GM19468 (cell line): Measurements from ENCODE around the gene ARL6IP4.
"Not testable (repeated sequence)": the region's sequence is repeated elsewhere in the genome, so short reads cannot be mapped to it uniquely, and the experiment has no call there.

Source experiments
- ATAC-seq: cut with Tn5 transposase; IDR thresholded peaks from one replicate; pipeline ENCODE4 v1.9.1; 2021; ENCODE audit warnings: mild to moderate bottlenecking, moderate library complexity, moderate number of reproducible peaks; ENCODE audit not compliant: unreplicated experiment; ENCODE audit errors: extremely low read depth

ARL6IP4 gene

GRCh38 chr12:122980183-122981035 lies at the start of gene ARL6IP4:
Gene ARL6IP4, plus strand, starts transcription at chr12:122980681. Its CDS starts 459 bp downstream, at chr12:122981140.
- ATAC-seq: peak; percentile 80

- ATAC-seq: no peak
Measured at GRCh38 chr12:122932207-122932606, 48.3 kb upstream of the ARL6IP4 start.

GRCh38 chr12:122934722-122935121 lies 45.8 kb upstream of the ARL6IP4 start:
- no peak for ATAC-seq

- no peak for ATAC-seq
Measured at GRCh38 chr12:122935318-122935717, 45.2 kb upstream of the ARL6IP4 start.

GRCh38 chr12:122937622-122938091 lies 42.8 kb upstream of the ARL6IP4 start:
- ATAC-seq: no peak

- ATAC-seq: no peak
Measured at GRCh38 chr12:122939125-122939524, 41.4 kb upstream of the ARL6IP4 start.

GRCh38 chr12:122941351-122941750 lies 39.1 kb upstream of the ARL6IP4 start:
- not testable (repeated sequence) for ATAC-seq

GRCh38 chr12:122942637-122943036 lies 37.8 kb upstream of the ARL6IP4 start:
- no peak for ATAC-seq

GRCh38 chr12:122943196-122943595 lies 37.3 kb upstream of the ARL6IP4 start:
- ATAC-seq: no peak

- no peak for ATAC-seq
Measured at GRCh38 chr12:122944605-122945592, 35.6 kb upstream of the ARL6IP4 start.

GRCh38 chr12:122946690-122947341 lies 33.7 kb upstream of the ARL6IP4 start:
- no peak for ATAC-seq

- no peak for ATAC-seq
Measured at GRCh38 chr12:122947352-122947792, 33.1 kb upstream of the ARL6IP4 start.

GRCh38 chr12:122948605-122949004 lies 31.9 kb upstream of the ARL6IP4 start:
- no peak for ATAC-seq

- no peak for ATAC-seq
Measured at GRCh38 chr12:122949405-122949804, 31.1 kb upstream of the ARL6IP4 start.

GRCh38 chr12:122949816-122950675 lies 30.4 kb upstream of the ARL6IP4 start:
- no peak for ATAC-seq

GRCh38 chr12:122951406-122951805 lies 29.1 kb upstream of the ARL6IP4 start:
- no peak for ATAC-seq

- peak; percentile 56 for ATAC-seq
Measured at GRCh38 chr12:122951979-122952892, 28.2 kb upstream of the ARL6IP4 start.

GRCh38 chr12:122955156-122955555 lies 25.3 kb upstream of the ARL6IP4 start:
- ATAC-seq: no peak
